HepG2 (cell line): ENCODE data around the gene OR1F1.

Experiments
- CBX5 ChIP-seq: sonication (generic); formaldehyde crosslinking; IDR thresholded peaks from 2 replicates; pipeline ENCODE4 v1.4.0; 2020; ENCODE audit warnings: missing genetic modification reagents, borderline replicate concordance
- CTCF ChIP-seq: sonication (generic); formaldehyde crosslinking; IDR thresholded peaks from 2 replicates; pipeline ENCODE4 v1.5.0; 2020; ENCODE audit warnings: mild to moderate bottlenecking, missing genetic modification reagents, moderate library complexity
- ELF1 ChIP-seq: sonication (generic); formaldehyde crosslinking; IDR thresholded peaks from 2 replicates; pipeline ENCODE4 v1.4.0; 2020; ENCODE audit warnings: missing genetic modification reagents
- ETS1 ChIP-seq: sonication (generic); formaldehyde crosslinking; IDR thresholded peaks from 2 replicates; pipeline ENCODE4 v1.4.0; 2020; ENCODE audit warnings: missing genetic modification reagents
- EZH2 ChIP-seq: conservative IDR thresholded peaks from 2 replicates; pipeline ENCODE4 v1.6.1; 2012; ENCODE audit warnings: mild to moderate bottlenecking, low read depth, low read length, moderate library complexity
- GABPA ChIP-seq, 2 experiments: IDR thresholded peaks; 2 replicates each; pipeline ENCODE4 v1.6.1; 2011 to 2016; ENCODE audit warnings: low read depth in 2 of 2, low read length in 1 of 2, missing biosample characterization in 1 of 2, missing genetic modification characterization in 1 of 2
- IRF2 ChIP-seq: IDR thresholded peaks from 2 replicates; pipeline ENCODE4 v1.6.1; 2018; ENCODE audit warnings: missing genetic modification reagents, missing compliant biosample characterization
- MAX ChIP-seq: IDR thresholded peaks from 2 replicates; pipeline ENCODE4 v1.6.1; 2012; ENCODE audit warnings: inconsistent platforms
- ZNF337 ChIP-seq: sonication (generic); formaldehyde crosslinking; IDR thresholded peaks from 2 replicates; pipeline ENCODE4 v1.5.1; 2020; ENCODE audit warnings: missing genetic modification reagents, low read depth, mild to moderate bottlenecking, borderline replicate concordance
- ZNF510 ChIP-seq: sonication (generic); formaldehyde crosslinking; IDR thresholded peaks from 2 replicates; pipeline ENCODE4 v1.4.0; 2020; ENCODE audit warnings: low read depth, mild to moderate bottlenecking, missing genetic modification reagents
- TF ChIP-seq, protein P1 (sequence below): sonication (generic); formaldehyde crosslinking; IDR thresholded peaks from 2 replicates; pipeline ENCODE4 v1.4.0; 2020; ENCODE audit warnings: missing genetic modification reagents
- TF ChIP-seq, protein P2 (sequence below): sonication (generic); formaldehyde crosslinking; IDR thresholded peaks from 2 replicates; pipeline ENCODE4 v1.4.0; 2020; ENCODE audit warnings: missing genetic modification reagents
- TF ChIP-seq, protein P3 (sequence below): sonication (generic); formaldehyde crosslinking; IDR thresholded peaks from 2 replicates; pipeline ENCODE4 v1.9.0; 2021; ENCODE audit warnings: missing genetic modification reagents, borderline replicate concordance
- TF ChIP-seq, protein P4 (sequence below): sonication (generic); formaldehyde crosslinking; IDR thresholded peaks from 2 replicates; pipeline ENCODE4 v1.4.0; 2020; ENCODE audit warnings: mild to moderate bottlenecking, missing genetic modification reagents

DNA sequence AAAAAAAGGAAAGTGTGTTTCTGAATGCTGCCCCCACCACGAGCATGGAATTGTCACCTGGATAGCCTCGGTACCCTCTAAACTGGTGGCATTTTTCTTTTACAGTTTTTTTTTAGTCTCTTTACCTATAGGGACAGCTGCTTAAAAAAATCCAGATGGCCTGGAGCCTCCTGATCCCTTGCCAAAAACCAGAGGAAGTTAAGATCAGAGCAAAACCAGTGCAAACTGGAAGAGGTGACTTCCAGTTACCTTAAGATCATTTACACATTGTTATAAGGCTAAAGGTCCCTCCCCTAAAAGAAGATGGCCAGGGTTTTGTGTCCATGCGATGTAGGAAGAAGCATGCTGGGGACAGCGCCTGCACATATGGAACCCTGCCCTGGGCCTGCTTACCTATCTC is 65.0 kb downstream of the OR1F1 start:
- no peak for TF ChIP-seq IRF2
- TF ChIP-seq ETS1: no peak
- TF ChIP-seq, protein P1, sequence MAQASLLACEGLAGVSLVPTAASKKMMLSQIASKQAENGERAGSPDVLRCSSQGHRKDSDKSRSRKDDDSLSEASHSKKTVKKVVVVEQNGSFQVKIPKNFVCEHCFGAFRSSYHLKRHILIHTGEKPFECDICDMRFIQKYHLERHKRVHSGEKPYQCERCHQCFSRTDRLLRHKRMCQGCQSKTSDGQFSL (CRISPR knock-in tag): no peak
- TF ChIP-seq, protein P2, sequence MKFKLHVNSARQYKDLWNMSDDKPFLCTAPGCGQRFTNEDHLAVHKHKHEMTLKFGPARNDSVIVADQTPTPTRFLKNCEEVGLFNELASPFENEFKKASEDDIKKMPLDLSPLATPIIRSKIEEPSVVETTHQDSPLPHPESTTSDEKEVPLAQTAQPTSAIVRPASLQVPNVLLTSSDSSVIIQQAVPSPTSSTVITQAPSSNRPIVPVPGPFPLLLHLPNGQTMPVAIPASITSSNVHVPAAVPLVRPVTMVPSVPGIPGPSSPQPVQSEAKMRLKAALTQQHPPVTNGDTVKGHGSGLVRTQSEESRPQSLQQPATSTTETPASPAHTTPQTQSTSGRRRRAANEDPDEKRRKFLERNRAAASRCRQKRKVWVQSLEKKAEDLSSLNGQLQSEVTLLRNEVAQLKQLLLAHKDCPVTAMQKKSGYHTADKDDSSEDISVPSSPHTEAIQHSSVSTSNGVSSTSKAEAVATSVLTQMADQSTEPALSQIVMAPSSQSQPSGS: no peak
- TF ChIP-seq EZH2: no peak
- TF ChIP-seq, protein P3, sequence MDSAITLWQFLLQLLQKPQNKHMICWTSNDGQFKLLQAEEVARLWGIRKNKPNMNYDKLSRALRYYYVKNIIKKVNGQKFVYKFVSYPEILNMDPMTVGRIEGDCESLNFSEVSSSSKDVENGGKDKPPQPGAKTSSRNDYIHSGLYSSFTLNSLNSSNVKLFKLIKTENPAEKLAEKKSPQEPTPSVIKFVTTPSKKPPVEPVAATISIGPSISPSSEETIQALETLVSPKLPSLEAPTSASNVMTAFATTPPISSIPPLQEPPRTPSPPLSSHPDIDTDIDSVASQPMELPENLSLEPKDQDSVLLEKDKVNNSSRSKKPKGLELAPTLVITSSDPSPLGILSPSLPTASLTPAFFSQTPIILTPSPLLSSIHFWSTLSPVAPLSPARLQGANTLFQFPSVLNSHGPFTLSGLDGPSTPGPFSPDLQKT (CRISPR knock-in tag): no peak
- TF ChIP-seq GABPA (IDR thresholded peaks at IDR 0.05; ENCODE audit: low read depth, low read length): no peak
- TF ChIP-seq GABPA (CRISPR knock-in tag; IDR thresholded peaks at IDR 0.05; ENCODE audit: low read depth): no peak
- TF ChIP-seq ZNF510 (CRISPR knock-in tag): no peak
- TF ChIP-seq CBX5 (CRISPR knock-in tag): no peak
- no peak for TF ChIP-seq ZNF337 (CRISPR knock-in tag)
- TF ChIP-seq CTCF (CRISPR knock-in tag): no peak
- TF ChIP-seq, protein P4, sequence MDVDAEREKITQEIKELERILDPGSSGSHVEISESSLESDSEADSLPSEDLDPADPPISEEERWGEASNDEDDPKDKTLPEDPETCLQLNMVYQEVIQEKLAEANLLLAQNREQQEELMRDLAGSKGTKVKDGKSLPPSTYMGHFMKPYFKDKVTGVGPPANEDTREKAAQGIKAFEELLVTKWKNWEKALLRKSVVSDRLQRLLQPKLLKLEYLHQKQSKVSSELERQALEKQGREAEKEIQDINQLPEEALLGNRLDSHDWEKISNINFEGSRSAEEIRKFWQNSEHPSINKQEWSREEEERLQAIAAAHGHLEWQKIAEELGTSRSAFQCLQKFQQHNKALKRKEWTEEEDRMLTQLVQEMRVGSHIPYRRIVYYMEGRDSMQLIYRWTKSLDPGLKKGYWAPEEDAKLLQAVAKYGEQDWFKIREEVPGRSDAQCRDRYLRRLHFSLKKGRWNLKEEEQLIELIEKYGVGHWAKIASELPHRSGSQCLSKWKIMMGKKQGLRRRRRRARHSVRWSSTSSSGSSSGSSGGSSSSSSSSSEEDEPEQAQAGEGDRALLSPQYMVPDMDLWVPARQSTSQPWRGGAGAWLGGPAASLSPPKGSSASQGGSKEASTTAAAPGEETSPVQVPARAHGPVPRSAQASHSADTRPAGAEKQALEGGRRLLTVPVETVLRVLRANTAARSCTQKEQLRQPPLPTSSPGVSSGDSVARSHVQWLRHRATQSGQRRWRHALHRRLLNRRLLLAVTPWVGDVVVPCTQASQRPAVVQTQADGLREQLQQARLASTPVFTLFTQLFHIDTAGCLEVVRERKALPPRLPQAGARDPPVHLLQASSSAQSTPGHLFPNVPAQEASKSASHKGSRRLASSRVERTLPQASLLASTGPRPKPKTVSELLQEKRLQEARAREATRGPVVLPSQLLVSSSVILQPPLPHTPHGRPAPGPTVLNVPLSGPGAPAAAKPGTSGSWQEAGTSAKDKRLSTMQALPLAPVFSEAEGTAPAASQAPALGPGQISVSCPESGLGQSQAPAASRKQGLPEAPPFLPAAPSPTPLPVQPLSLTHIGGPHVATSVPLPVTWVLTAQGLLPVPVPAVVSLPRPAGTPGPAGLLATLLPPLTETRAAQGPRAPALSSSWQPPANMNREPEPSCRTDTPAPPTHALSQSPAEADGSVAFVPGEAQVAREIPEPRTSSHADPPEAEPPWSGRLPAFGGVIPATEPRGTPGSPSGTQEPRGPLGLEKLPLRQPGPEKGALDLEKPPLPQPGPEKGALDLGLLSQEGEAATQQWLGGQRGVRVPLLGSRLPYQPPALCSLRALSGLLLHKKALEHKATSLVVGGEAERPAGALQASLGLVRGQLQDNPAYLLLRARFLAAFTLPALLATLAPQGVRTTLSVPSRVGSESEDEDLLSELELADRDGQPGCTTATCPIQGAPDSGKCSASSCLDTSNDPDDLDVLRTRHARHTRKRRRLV (CRISPR knock-in tag): no peak
- no peak for TF ChIP-seq ELF1 (CRISPR knock-in tag)
- no peak for TF ChIP-seq MAX
